Coronary artery (tissue), 2 donors: ENCODE data around the gene PTCD1.
A peak's percentile ranks its signal among the peaks of the same experiment; 100 is the strongest.

Experiments
- DNase-seq: peaks from one replicate; pipeline ENCODE4 v3.0.0-alpha.2; 2017; ENCODE audit warnings: low spot score
- H3K27ac ChIP-seq, 2 donors: fragments of 200-600 bp; sonication (generic); one replicate each; pipeline ENCODE4 v1.5.1; 2016 to 2019
- H3K4me3 ChIP-seq: fragments of 200-600 bp; sonication (generic); 2 replicates; pipeline ENCODE4 v1.5.1; 2016; ENCODE audit warnings: mild to moderate bottlenecking, moderate library complexity
- TF ChIP-seq, protein P1 (sequence below): fragments of 200-600 bp; sonication (generic); IDR thresholded peaks from one replicate; pipeline ENCODE4 v1.5.1; 2019; ENCODE audit warnings: antibody characterized with exemption

Gene PTCD1

GRCh38 chr7:99438573-99439480 lies at the start of gene PTCD1, which contains the start of gene CPSF4:
Gene PTCD1 (minus strand): TSS chr7:99438798. CDS start chr7:99435242, 3,556 bp downstream.
Gene CPSF4 (plus strand): TSS chr7:99438943. CDS start chr7:99439083, 140 bp downstream.
- Histone ChIP-seq H3K27ac (peak within 1 kb of the TSS; percentile 68 to 92), H3K4me3 (peak within 1 kb of the TSS; percentile 96)
- DNase-seq: peak; percentile 96
- TF ChIP-seq, protein P1, sequence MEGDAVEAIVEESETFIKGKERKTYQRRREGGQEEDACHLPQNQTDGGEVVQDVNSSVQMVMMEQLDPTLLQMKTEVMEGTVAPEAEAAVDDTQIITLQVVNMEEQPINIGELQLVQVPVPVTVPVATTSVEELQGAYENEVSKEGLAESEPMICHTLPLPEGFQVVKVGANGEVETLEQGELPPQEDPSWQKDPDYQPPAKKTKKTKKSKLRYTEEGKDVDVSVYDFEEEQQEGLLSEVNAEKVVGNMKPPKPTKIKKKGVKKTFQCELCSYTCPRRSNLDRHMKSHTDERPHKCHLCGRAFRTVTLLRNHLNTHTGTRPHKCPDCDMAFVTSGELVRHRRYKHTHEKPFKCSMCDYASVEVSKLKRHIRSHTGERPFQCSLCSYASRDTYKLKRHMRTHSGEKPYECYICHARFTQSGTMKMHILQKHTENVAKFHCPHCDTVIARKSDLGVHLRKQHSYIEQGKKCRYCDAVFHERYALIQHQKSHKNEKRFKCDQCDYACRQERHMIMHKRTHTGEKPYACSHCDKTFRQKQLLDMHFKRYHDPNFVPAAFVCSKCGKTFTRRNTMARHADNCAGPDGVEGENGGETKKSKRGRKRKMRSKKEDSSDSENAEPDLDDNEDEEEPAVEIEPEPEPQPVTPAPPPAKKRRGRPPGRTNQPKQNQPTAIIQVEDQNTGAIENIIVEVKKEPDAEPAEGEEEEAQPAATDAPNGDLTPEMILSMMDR: no peak

DNA sequence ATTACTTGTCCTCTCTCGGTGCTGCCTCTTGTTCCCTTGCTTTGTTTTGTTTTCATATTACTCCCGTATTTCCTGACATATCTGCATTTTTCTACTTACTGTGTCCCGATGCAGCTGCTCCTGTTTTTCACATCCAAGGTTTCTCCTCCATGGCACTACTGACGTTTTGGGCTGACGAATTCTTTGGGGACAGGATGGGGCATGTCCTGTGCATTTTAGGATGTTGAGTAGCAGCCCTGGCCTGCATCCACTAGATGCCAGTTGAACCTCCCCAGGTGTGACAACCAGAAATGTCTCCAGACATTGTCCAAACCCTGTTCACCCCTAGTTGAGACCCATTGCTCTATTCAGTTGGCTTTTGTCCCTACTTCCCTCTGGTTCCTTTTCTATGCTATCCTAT lies 46.5 kb upstream of the PTCD1 start:
- Histone ChIP-seq H3K4me3 (no peak overlapping the region), H3K27ac (no peak overlapping the region)
- TF ChIP-seq, protein P1: no peak
- DNase-seq: no peak

- no peak for DNase-seq
- Histone ChIP-seq H3K4me3 (no peak overlapping the region), H3K27ac (peak overlapping the region in 1 of 2 donors; percentile 20)
- TF ChIP-seq, protein P1: no peak
Measured at GRCh38 chr7:99478464-99479440, 40.2 kb upstream of the PTCD1 start.

- H3K27ac ChIP-seq: no peak overlapping the region
- no peak overlapping the region for H3K4me3 ChIP-seq
- TF ChIP-seq, protein P1: no peak
- DNase-seq: no peak
Measured at GRCh38 chr7:99476107-99476506, 37.5 kb upstream of the PTCD1 start.

- Histone ChIP-seq H3K27ac (no peak overlapping the region), H3K4me3 (peak overlapping the region; percentile 83)
- TF ChIP-seq, protein P1: no peak
- DNase-seq: no peak
Measured at GRCh38 chr7:99473315-99473596, 34.7 kb upstream of the PTCD1 start.

GRCh38 chr7:99472561-99473314 lies 34.1 kb upstream of the PTCD1 start, which contains the start of gene ZNF789:
Gene ZNF789 (plus strand): TSS chr7:99472890. CDS start chr7:99476457, 3,567 bp downstream.
- H3K27ac ChIP-seq: peak within 1 kb of the TSS; percentile 70 to 91
- peak; percentile 98 for DNase-seq
- TF ChIP-seq, protein P1: no peak
- peak within 1 kb of the TSS; percentile 83 for H3K4me3 ChIP-seq
